Measurements from ENCODE around the gene DGKB.

GRCh38 chr7:14843755-14844154, 58.8 kb downstream of the DGKB start:
- TF ChIP-seq CTCF (IDR thresholded peaks at IDR 0.05) (no peak), POLR2A (IDR thresholded peaks at IDR 0.05) (no peak)
